GM12873 (cell line): ENCODE results near the gene CCDC9B.

Experiments
- TF ChIP-seq, protein P1 (sequence below): IDR thresholded peaks from 2 replicates; pipeline ENCODE4 v1.5.1; 2012; ENCODE audit warnings: low read depth, mild to moderate bottlenecking, moderate library complexity, low read length, control low read depth; ENCODE audit not compliant: insufficient read depth; ENCODE audit errors: missing control alignments

The CCDC9B gene

DNA sequence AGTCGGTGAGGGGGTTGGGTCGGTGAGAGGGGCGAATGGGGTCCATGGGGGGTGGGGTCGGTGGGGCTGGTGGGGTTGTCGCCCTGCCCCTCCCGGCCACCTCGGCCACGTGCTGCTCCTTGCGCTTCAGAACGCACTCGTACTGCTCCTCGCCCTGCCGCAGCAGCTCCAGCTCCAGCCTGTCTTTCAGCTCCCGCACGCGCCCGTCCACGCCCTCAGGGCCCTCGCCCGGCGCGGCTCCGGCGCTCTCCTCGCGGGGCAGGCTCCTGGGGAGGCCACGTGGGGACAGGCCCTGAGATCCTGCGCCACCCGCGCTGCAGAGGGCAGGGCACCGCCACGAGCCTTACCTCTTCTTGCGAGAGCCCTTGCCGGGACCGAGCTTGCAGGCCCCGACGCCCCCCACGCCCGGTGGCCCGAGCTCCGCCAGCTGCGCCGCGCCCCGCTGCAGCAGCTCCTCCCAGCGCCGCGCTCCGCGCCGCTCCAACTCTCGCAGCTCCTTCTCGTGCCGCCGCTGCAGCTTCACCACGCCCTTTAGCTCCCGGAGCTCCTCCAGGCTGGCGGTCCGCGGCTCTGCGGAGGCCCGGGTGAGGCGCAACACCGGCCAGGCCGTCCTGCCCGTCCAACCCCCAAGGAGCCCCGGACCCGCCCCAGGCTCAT, 49.7 kb downstream of the CCDC9B start:
- TF ChIP-seq, protein P1, sequence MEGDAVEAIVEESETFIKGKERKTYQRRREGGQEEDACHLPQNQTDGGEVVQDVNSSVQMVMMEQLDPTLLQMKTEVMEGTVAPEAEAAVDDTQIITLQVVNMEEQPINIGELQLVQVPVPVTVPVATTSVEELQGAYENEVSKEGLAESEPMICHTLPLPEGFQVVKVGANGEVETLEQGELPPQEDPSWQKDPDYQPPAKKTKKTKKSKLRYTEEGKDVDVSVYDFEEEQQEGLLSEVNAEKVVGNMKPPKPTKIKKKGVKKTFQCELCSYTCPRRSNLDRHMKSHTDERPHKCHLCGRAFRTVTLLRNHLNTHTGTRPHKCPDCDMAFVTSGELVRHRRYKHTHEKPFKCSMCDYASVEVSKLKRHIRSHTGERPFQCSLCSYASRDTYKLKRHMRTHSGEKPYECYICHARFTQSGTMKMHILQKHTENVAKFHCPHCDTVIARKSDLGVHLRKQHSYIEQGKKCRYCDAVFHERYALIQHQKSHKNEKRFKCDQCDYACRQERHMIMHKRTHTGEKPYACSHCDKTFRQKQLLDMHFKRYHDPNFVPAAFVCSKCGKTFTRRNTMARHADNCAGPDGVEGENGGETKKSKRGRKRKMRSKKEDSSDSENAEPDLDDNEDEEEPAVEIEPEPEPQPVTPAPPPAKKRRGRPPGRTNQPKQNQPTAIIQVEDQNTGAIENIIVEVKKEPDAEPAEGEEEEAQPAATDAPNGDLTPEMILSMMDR, result no peak

DNA sequence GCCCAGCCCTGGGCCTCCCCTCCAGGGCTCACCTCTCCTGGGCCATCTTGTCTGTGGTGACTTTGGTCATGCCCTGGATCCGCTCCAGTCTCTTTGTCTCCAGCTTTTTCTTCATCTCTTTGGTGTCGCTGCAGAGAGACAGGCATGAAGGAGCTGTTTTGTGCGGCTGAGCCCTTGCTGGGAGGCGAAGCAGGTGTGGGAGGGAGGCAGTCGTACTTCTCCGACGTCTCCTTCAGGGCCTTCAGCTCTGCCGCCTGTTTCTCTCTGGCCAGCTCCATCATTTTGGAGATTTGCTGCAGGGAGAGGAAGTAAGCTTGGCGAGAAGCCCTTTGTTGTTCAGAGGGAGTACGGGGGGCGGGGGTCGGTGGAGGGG, 50.2 kb downstream of the CCDC9B start:
- TF ChIP-seq, protein P1, result no peak

DNA sequence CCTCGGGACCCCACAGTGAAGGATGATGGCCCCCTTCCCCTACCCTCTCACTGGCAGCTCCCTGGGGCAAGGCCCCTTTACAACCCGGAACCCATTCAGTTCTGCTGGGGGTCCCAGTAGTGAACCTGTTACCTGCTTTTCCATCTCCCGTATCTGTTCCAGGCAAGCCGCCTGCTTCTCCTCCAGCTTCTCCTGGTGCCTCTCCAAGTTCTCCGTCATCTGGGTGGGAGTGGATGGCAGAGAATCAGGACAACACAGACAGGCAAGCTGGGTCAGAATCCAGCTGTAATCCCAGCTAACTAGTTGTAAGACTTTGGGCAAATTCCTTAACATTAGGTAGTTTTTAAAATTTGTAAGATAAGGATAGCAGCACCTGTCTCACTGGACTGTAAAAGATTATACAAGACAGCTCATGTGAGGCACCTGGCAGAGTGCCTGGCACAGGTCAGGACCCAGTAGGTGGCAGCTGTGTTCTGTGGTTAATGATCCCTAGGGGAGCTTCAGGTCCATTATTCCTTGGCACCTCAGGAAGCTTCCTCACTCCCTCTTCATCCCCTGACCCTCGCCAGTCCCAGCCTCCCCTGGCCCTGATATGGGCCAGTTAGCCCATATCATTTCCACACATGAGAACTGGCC, 51.5 kb downstream of the CCDC9B start:
- TF ChIP-seq, protein P1, result no peak

DNA sequence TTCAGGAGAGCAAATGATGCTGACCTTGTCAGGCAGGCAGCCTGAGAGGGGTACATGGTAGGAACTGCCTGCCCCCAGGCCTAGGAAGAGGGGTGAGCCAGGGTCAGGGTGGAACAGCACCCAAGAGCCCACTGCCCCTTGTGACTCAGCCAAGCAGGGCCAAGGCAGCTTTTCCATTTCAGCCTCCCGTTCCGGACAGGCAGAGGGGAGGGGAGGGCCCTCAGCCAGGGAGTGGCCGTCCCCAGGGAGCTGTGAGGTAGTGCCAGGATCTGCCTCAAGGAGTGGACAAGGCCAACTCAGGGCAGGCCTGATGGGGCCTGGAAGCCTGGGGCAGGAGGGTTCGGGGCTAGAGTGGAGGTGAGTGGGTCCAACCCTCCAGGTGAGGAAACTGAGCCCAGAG, 52.8 kb downstream of the CCDC9B start:
- TF ChIP-seq, protein P1, result no peak

DNA sequence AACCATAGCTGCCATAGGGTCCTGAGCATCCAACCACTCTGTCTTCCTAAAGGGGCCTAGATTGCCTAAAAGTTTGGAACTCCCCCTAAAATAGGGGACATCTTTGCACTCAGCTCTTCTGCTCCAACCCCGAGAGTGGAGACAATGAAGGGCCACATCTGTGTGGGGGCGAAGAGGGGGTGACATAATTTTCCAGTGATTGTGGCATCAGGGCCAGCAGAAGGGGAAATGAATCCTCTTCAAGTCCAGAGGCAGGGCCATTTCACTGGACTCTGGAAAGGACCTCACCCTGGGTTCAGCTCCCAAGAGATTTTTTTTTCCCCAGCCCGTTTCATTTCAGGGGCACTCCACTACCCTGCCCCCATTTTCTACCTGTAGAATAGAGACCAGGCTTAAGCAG, 53.2 kb downstream of the CCDC9B start:
- TF ChIP-seq, protein P1, result no peak

DNA sequence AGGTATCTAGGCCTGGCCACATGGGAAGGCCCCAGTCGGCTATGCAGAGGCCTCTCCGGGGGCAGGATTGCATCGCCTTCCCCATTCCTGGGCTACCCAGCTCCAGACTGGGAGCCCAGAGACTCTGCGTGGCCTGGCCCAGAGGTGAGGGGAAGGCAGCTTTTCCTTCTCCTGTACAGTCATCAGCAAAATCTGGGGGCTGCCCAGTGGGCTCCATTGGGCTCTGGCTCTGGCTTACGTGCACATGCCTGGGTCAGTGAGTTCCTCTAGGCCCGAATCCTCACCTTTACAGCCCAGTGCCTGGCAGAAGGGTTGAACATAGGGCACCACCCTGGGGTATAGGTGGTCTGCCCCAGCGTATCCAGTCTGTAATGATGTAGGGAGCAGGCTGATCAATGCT, 53.9 kb downstream of the CCDC9B start:
- TF ChIP-seq, protein P1, result no peak

DNA sequence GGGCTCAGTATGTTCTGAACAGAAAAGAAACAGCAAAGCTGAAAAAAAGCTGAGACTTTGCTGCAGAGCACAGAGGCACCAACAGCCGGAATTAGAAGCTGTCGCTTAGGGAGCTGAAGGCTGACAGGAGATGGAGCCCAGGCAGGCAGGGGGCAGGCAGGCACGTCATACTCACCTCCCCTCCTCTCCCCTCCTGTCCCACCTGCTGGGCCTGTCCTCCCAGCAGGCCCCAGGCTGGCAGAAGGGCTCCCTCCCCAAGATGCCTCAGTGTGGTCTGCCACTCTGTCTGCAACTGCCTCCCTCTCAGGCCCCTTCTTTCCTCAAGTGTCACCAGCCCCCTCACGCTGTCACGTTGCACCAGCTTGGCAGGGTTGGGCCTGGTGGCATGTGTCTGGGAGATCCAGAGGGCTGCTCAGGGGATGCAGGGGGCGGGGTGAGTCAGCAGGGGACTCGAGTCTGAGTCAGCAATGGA, 54.6 kb downstream of the CCDC9B start:
- TF ChIP-seq, protein P1, result no peak
